H9 (cell line): ENCODE measurements around the gene SLC39A1. TPM values are rescaled to one million over a fixed set of nuclear protein-coding genes. Genes with fewer than 3 reads are reported as not detected.

Source experiments
- DNase-seq: peaks from one replicate; pipeline ENCODE4 v3.0.0-alpha.2; 2017
- H2AFZ ChIP-seq: one replicate; pipeline ENCODE4 v1.6.1; 2013; ENCODE audit warnings: mild to moderate bottlenecking, low read length, control low read depth, moderate library complexity
- H2AK5ac ChIP-seq: 2 replicates; pipeline ENCODE4 v1.6.1; 2013; ENCODE audit warnings: low read length, control low read depth, mixed read lengths; ENCODE audit not compliant: insufficient read length
- H2BK120ac ChIP-seq: one replicate; pipeline ENCODE4 v1.6.1; 2013; ENCODE audit warnings: low read depth, mild to moderate bottlenecking, low read length, control low read depth, inconsistent platforms; ENCODE audit not compliant: poor library complexity, severe bottlenecking
- H2BK12ac ChIP-seq: 2 replicates; pipeline ENCODE4 v1.6.1; 2013; ENCODE audit warnings: low read length, control low read depth, mixed read lengths, low read depth; ENCODE audit not compliant: insufficient read length
- H2BK15ac ChIP-seq: 2 replicates; pipeline ENCODE4 v1.6.1; 2013; ENCODE audit warnings: low read depth, low read length, control low read depth
- H2BK20ac ChIP-seq: one replicate; pipeline ENCODE4 v1.6.1; 2013; ENCODE audit warnings: low read depth, mild to moderate bottlenecking, low read length, control low read depth, inconsistent platforms; ENCODE audit not compliant: poor library complexity, severe bottlenecking
- H2BK5ac ChIP-seq: 2 replicates; pipeline ENCODE4 v1.6.1; 2013; ENCODE audit warnings: low read length, control low read depth, mixed read lengths; ENCODE audit not compliant: insufficient read length
- H3K14ac ChIP-seq: 2 replicates; pipeline ENCODE4 v1.6.1; 2013; ENCODE audit warnings: low read length, control low read depth; ENCODE audit not compliant: insufficient read depth
- H3K18ac ChIP-seq: 2 replicates; pipeline ENCODE4 v1.6.1; 2013; ENCODE audit warnings: low read depth, mild to moderate bottlenecking, mixed read lengths, low read length, control low read depth; ENCODE audit not compliant: insufficient read length
- H3K23ac ChIP-seq: 2 replicates; pipeline ENCODE4 v1.6.1; 2013; ENCODE audit warnings: low read length, control low read depth, mixed read lengths, low read depth; ENCODE audit not compliant: insufficient read length
- H3K23me2 ChIP-seq: 2 replicates; pipeline ENCODE4 v1.6.1; 2013; ENCODE audit warnings: low read depth, mild to moderate bottlenecking, mixed read lengths, low read length, control low read depth; ENCODE audit not compliant: insufficient read length, poor library complexity, severe bottlenecking
- H3K27ac ChIP-seq: 2 replicates; pipeline ENCODE4 v1.5.1; 2013; ENCODE audit warnings: low read length, control low read depth, mixed read lengths, low read depth; ENCODE audit not compliant: insufficient read length
- H3K27me3 ChIP-seq: 2 replicates; pipeline ENCODE4 v1.6.1; 2013; ENCODE audit warnings: low read length, control low read depth, inconsistent platforms; ENCODE audit not compliant: insufficient read depth
- H3K4ac ChIP-seq: 2 replicates; pipeline ENCODE4 v1.6.1; 2013; ENCODE audit warnings: low read depth, mild to moderate bottlenecking, control low read depth, inconsistent platforms, low read length, moderate library complexity
- H3K4me1 ChIP-seq: 2 replicates; pipeline ENCODE4 v1.6.1; 2013; ENCODE audit warnings: low read length, control low read depth, inconsistent platforms; ENCODE audit not compliant: insufficient read depth
- H3K4me2 ChIP-seq: 2 replicates; pipeline ENCODE4 v1.6.1; 2013; ENCODE audit warnings: low read length, control low read depth, mixed read lengths; ENCODE audit not compliant: insufficient read length, insufficient read depth
- H3K56ac ChIP-seq: 2 replicates; pipeline ENCODE4 v1.6.1; 2013; ENCODE audit warnings: low read depth, mild to moderate bottlenecking, mixed read lengths, low read length, control low read depth; ENCODE audit not compliant: insufficient read length
- H3K79me1 ChIP-seq: 2 replicates; pipeline ENCODE4 v1.6.1; 2013; ENCODE audit warnings: low read depth, mild to moderate bottlenecking, moderate library complexity, low read length, control low read depth, inconsistent platforms; ENCODE audit not compliant: insufficient read depth, poor library complexity, severe bottlenecking
- H3K79me2 ChIP-seq: 2 replicates; pipeline ENCODE4 v1.6.1; 2013; ENCODE audit warnings: low read length, control low read depth, inconsistent platforms; ENCODE audit not compliant: insufficient read depth
- H3K9ac ChIP-seq: 2 replicates; pipeline ENCODE4 v1.6.1; 2013; ENCODE audit warnings: low read length, control low read depth, mixed read lengths; ENCODE audit not compliant: insufficient read length; ENCODE audit errors: extremely low read depth
- H3K9me3 ChIP-seq: one replicate; pipeline ENCODE4 v1.6.1; 2013; ENCODE audit warnings: low read depth, low read length, inconsistent platforms; ENCODE audit not compliant: control insufficient read depth
- H3T11ph ChIP-seq: one replicate; pipeline ENCODE4 v1.6.1; 2013; ENCODE audit warnings: mild to moderate bottlenecking, low read length, control low read depth, inconsistent platforms
- H4K20me1 ChIP-seq: one replicate; pipeline ENCODE4 v1.6.1; 2013; ENCODE audit not compliant: control insufficient read depth, insufficient read length, insufficient read depth
- H4K5ac ChIP-seq: 2 replicates; pipeline ENCODE4 v1.6.1; 2013; ENCODE audit warnings: low read depth, mild to moderate bottlenecking, mixed read lengths, low read length, control low read depth; ENCODE audit not compliant: insufficient read length
- H4K8ac ChIP-seq: replicated peaks from 2 replicates; pipeline ENCODE4 v1.6.1; 2013; ENCODE audit warnings: low read length, control low read depth, mixed read lengths, low read depth; ENCODE audit not compliant: insufficient read length
- H4K91ac ChIP-seq: 2 replicates; pipeline ENCODE4 v1.6.1; 2013; ENCODE audit warnings: low read depth, mild to moderate bottlenecking, moderate library complexity, mixed read lengths, low read length, control low read depth; ENCODE audit not compliant: insufficient read length
- H3K27ac Mint-ChIP-seq, 3 experiments: 2 replicates in 2 of 3; 3 replicates in 1 of 3; pipeline ENCODE4 v1.8.0; 2020 to 2021; ENCODE audit warnings: mixed read lengths in 3 of 3, mild to moderate bottlenecking in 1 of 3, moderate library complexity in 1 of 3
- H3K27me3 Mint-ChIP-seq: 2 replicates; pipeline ENCODE4 v1.8.0; 2021; ENCODE audit warnings: low read depth, mild to moderate bottlenecking, moderate library complexity, mixed read lengths
- H3K36me3 Mint-ChIP-seq, 3 experiments: 2 replicates in 2 of 3; 3 replicates in 1 of 3; pipeline ENCODE4 v1.8.0; 2020 to 2021; ENCODE audit warnings: low read depth in 3 of 3, mixed read lengths in 3 of 3; ENCODE audit not compliant: insufficient read depth in 1 of 3
- H3K4me1 Mint-ChIP-seq, 2 experiments: 2 replicates each; pipeline ENCODE4 v1.8.0; 2020; ENCODE audit warnings: mixed read lengths in 2 of 2
- H3K4me3 Mint-ChIP-seq, 2 experiments: 2 replicates in 1 of 2; 3 replicates in 1 of 2; pipeline ENCODE4 v1.8.0; 2020 to 2021; ENCODE audit warnings: mild to moderate bottlenecking in 2 of 2, mixed read lengths in 2 of 2, moderate library complexity in 1 of 2
- H3K9me3 Mint-ChIP-seq, 2 experiments: 2 replicates in 1 of 2; 3 replicates in 1 of 2; pipeline ENCODE4 v1.8.0; 2020; ENCODE audit warnings: mild to moderate bottlenecking in 2 of 2, mixed read lengths in 2 of 2, moderate library complexity in 1 of 2
- WGBS: extraction: QIAGEN DNeasy Blood & Tissue Kit; methylation state at CpG from one replicate; pipeline ENCODE4 v1.1.7; 2013; ENCODE audit warnings: missing lambda C conversion rate, low lambda C conversion rate, mixed read lengths; ENCODE audit not compliant: insufficient read length; ENCODE audit errors: extremely low coverage; 5-methylcytosine and 5-hydroxymethylcytosine counted together
- total RNA-seq: library from RNA; stranded (reverse); gene quantifications from 2 replicates; pipeline ENCODE4 v1.2.1, GENCODE V29; 2021
- TF ChIP-seq, protein P1 (sequence below): fragments of 200-600 bp; sonication (generic); conservative IDR thresholded peaks from 3 replicates; pipeline ENCODE4 v1.8.0; 2021; ENCODE audit warnings: antibody characterized with exemption, mild to moderate bottlenecking

The SLC39A1 gene
- total RNA-seq, 1 experiment from 2014 or later, result 161 TPM

DNA sequence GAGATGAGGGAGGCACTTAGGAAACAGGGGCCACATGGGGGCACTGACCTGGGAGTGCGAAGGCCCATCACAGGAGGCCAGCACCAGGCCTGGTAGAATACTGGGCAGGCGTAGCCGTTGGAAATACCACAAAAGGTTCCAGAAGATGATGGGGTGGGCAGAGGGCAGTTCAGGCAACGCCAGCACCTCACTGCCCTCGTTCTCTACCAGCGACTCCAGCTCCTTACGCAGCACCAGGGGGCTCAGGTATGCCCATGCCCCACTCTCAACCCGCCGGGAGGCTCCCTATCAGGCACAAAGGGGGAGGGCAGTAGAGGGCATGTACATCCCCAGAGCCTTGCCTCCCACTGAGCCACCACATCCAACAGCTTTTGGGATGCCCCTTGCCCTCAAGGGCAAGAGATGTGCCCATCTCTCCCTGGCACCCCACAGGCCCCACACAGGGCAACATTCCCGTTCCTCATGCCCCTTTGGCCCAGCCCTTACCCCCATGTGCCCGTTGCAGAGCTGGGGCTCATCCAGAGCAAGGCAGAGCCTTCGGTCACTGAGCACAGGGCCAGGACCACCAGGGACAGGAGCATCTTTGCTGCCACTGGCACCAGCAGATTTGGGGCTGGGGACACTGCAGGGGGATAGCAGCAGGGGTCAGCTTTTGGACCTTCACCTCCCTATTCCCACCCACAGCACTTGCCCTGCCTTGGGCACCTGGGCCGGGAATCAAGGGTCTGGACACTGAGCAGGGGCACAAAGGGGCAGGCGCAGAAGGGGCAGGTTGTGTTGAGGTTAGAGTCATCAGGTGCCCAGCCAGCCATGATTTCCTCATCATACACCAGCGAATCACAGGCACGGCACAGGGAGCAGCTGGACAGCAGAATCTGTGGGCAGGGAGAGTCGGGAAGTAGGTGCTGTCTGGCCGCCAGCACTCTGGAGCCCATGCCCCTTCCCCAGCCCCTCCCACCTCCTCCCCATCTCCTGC is 30.9 kb downstream of the SLC39A1 start:
- H3K4me2 ChIP-seq, result no peak overlapping the region
- no peak overlapping the region for H2BK5ac ChIP-seq
- H3K4me3 Mint-ChIP-seq, result no peak overlapping the region
- H4K8ac ChIP-seq, result no peak overlapping the region
- no peaks in the 10 kb centered on the region for H3K79me1 ChIP-seq
- H3K9me3 ChIP-seq, result no peaks in the 10 kb centered on the region
- H3K56ac ChIP-seq, result no peak overlapping the region
- H3K23ac ChIP-seq, result no peak overlapping the region
- H3K36me3 Mint-ChIP-seq, result peaks cover 40 to 68% (median 59%) of the 10 kb centered on the region in 3 experiments
- H2BK15ac ChIP-seq, result no peak overlapping the region
- no peak overlapping the region for H3K18ac ChIP-seq
- no peak overlapping the region for H3K14ac ChIP-seq
- no peak overlapping the region for H4K91ac ChIP-seq
- no peak overlapping the region for H3K27ac Mint-ChIP-seq
- no peaks in the 10 kb centered on the region for H3K27me3 ChIP-seq
- no peak overlapping the region for H2AFZ ChIP-seq
- no peak overlapping the region for H2BK12ac ChIP-seq
- no peaks in the 10 kb centered on the region for H3K27me3 Mint-ChIP-seq
- no peaks in the 10 kb centered on the region for H3K9me3 Mint-ChIP-seq
- no peak for DNase-seq
- H3T11ph ChIP-seq, result no peak overlapping the region
- no peaks in the 10 kb centered on the region for H3K23me2 ChIP-seq
- H3K27ac ChIP-seq, result no peak overlapping the region
- WGBS, result no CpG with 5 or more reads among the region's 18 CpGs
- H2AK5ac ChIP-seq, result no peak overlapping the region
- H3K9ac ChIP-seq, result no peak overlapping the region
- no peak overlapping the region for H3K4ac ChIP-seq
- TF ChIP-seq, protein P1, sequence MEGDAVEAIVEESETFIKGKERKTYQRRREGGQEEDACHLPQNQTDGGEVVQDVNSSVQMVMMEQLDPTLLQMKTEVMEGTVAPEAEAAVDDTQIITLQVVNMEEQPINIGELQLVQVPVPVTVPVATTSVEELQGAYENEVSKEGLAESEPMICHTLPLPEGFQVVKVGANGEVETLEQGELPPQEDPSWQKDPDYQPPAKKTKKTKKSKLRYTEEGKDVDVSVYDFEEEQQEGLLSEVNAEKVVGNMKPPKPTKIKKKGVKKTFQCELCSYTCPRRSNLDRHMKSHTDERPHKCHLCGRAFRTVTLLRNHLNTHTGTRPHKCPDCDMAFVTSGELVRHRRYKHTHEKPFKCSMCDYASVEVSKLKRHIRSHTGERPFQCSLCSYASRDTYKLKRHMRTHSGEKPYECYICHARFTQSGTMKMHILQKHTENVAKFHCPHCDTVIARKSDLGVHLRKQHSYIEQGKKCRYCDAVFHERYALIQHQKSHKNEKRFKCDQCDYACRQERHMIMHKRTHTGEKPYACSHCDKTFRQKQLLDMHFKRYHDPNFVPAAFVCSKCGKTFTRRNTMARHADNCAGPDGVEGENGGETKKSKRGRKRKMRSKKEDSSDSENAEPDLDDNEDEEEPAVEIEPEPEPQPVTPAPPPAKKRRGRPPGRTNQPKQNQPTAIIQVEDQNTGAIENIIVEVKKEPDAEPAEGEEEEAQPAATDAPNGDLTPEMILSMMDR, result no peak
- H4K20me1 ChIP-seq, result peaks cover 3% of the 10 kb centered on the region
- H4K5ac ChIP-seq, result no peak overlapping the region
- no peak overlapping the region for H2BK120ac ChIP-seq
- H3K4me1 ChIP-seq, result no peaks in the 10 kb centered on the region
- no peak overlapping the region for H2BK20ac ChIP-seq
- no peaks in the 10 kb centered on the region for H3K79me2 ChIP-seq
- no peaks in the 10 kb centered on the region for H3K4me1 Mint-ChIP-seq
